ENCODE data around the gene PTN.

PTN gene

DNA sequence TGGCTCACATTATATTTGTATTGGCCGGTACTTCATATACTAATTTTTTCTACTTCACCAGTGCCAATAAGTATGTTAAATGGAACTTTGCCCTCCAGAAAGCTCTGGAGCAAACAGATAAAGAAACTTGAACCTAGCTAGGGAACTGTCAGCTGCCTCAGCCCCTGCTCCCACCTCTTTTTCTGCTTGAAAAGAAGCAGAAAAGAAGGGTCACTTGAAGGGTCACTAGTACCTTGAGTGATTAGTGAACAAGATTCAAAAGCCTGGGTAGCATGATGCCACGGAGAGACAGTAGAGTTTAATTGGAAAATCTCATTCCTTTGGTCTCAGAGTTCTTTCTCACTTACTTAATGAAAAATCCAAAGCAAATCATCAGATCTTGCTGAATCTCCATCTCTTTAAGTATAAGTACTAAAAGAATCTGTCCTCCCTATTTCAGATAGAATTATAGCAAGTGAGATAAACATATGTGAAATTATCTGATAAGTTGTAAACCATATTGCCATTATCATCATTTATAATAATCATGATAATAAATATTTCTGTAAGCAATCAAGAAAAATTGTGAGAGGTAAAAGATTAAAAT lies 47.7 kb downstream of the PTN start:
- H3K4me3 ChIP-seq (ENCODE audit: low read depth, low read length) = no peak overlapping the region
- TF ChIP-seq, protein P1, sequence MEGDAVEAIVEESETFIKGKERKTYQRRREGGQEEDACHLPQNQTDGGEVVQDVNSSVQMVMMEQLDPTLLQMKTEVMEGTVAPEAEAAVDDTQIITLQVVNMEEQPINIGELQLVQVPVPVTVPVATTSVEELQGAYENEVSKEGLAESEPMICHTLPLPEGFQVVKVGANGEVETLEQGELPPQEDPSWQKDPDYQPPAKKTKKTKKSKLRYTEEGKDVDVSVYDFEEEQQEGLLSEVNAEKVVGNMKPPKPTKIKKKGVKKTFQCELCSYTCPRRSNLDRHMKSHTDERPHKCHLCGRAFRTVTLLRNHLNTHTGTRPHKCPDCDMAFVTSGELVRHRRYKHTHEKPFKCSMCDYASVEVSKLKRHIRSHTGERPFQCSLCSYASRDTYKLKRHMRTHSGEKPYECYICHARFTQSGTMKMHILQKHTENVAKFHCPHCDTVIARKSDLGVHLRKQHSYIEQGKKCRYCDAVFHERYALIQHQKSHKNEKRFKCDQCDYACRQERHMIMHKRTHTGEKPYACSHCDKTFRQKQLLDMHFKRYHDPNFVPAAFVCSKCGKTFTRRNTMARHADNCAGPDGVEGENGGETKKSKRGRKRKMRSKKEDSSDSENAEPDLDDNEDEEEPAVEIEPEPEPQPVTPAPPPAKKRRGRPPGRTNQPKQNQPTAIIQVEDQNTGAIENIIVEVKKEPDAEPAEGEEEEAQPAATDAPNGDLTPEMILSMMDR (IDR thresholded peaks at IDR 0.05; ENCODE audit: insufficient read depth, low read depth, low read length, missing control alignments) = no peak
- no peak for DNase-seq (ENCODE audit: low read depth)

- TF ChIP-seq, protein P1 (IDR thresholded peaks at IDR 0.05; ENCODE audit: insufficient read depth, low read depth, low read length, missing control alignments) = no peak
- H3K4me3 ChIP-seq (ENCODE audit: low read depth, low read length) = no peak overlapping the region
- no peak for DNase-seq (ENCODE audit: low read depth)
These were observed 54.4 kb downstream of the PTN start for GRCh38 chr7:137289101-137289500.

DNA sequence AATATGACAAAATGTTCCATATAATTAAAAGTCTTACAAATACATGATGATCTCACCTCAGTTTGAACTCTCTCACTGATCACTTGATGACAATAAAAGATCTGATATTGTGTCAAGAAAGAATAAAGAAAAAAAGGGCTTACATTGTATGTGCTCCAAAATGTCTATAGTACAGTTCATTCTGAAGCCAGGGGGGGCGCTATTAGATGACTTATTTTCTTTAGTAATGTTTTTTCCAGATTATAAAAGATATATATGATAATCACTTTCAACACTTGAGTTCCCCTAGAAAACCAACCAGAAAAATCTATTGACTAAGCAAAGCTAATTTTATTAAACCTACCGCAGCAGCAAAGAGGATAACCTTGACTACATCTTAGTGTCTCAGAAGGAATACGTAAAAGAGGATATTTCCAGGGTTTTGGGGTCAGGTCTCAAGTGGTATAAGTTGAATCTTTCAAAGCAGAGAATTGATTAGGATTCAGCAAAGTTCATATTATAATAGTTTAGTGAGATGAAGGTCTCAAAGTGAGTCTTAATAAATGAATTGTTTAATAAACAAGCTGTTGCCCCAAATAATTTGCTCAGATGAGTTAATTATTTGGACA lies 55.8 kb downstream of the PTN start:
- no peak for DNase-seq (ENCODE audit: low read depth)
- TF ChIP-seq, protein P1 (IDR thresholded peaks at IDR 0.05; ENCODE audit: insufficient read depth, low read depth, low read length, missing control alignments) = peak; percentile 4
- no peak overlapping the region for H3K4me3 ChIP-seq (ENCODE audit: low read depth, low read length)

- TF ChIP-seq, protein P1 (IDR thresholded peaks at IDR 0.05; ENCODE audit: insufficient read depth, low read depth, low read length, missing control alignments) = no peak
These were observed 60.4 kb downstream of the PTN start for GRCh38 chr7:137283153-137283552.

DNA sequence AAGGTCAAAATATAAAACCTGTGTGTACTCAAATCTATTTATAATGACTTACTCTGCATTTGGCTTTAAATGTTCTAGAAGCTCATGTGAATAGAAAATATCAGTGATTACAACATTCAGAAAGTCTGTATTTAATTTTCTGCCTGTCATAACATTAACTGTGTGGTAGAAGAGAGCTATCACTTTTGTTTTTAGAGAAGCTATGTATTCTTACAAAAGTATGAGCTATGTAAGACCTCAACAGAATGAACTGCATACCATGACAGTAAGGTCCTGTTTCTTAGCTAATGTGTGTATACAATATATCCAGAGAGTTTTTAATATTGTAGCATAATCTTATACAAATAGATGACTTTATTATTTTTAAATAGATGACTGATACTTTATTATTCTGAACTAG lies 61.5 kb downstream of the PTN start:
- DNase-seq (ENCODE audit: low read depth) = no peak
- no peak overlapping the region for H3K4me3 ChIP-seq (ENCODE audit: low read depth, low read length)
- TF ChIP-seq, protein P1 (IDR thresholded peaks at IDR 0.05; ENCODE audit: insufficient read depth, low read depth, low read length, missing control alignments) = no peak

More at GRCh38 chr7:137283153-137283552, 60.4 kb downstream of the PTN start:
- no peak for DNase-seq (ENCODE audit: low read depth)
- no peak overlapping the region for H3K4me3 ChIP-seq (ENCODE audit: low read depth, low read length)

- no peak for DNase-seq (ENCODE audit: low read depth)
- H3K4me3 ChIP-seq (ENCODE audit: low read depth, low read length) = no peak overlapping the region
- TF ChIP-seq, protein P1 (IDR thresholded peaks at IDR 0.05; ENCODE audit: insufficient read depth, low read depth, low read length, missing control alignments) = no peak
These were observed 67.3 kb downstream of the PTN start for GRCh38 chr7:137276189-137276588.

DNA sequence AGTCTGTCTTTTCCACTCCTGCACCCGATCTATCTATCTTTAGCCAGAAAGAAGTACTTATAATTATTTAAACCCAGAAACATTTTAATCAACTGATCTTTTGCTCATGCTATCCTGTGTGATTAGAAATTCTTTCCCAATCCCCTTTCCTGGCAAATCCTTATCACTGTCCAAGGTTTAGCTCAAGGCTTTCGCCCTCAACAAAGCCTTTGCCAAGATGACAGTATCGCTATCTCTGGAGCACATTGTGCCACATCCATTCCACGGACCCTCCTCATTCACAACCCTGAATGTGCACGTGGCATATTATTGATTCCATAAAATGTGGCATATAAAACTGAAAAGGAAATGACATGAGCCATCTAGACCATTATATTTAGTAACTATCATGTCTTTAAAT lies 71.3 kb downstream of the PTN start:
- TF ChIP-seq, protein P1 (IDR thresholded peaks at IDR 0.05; ENCODE audit: insufficient read depth, low read depth, low read length, missing control alignments) = no peak
- no peak overlapping the region for H3K4me3 ChIP-seq (ENCODE audit: low read depth, low read length)
- no peak for DNase-seq (ENCODE audit: low read depth)
